ENCODE results near the gene TIAM2.

Gene TIAM2

GRCh38 chr6:155129744-155130143, 134.6 kb downstream of the TIAM2 start:
- no peak for DNase-seq (ENCODE audit: low spot score)

DNA sequence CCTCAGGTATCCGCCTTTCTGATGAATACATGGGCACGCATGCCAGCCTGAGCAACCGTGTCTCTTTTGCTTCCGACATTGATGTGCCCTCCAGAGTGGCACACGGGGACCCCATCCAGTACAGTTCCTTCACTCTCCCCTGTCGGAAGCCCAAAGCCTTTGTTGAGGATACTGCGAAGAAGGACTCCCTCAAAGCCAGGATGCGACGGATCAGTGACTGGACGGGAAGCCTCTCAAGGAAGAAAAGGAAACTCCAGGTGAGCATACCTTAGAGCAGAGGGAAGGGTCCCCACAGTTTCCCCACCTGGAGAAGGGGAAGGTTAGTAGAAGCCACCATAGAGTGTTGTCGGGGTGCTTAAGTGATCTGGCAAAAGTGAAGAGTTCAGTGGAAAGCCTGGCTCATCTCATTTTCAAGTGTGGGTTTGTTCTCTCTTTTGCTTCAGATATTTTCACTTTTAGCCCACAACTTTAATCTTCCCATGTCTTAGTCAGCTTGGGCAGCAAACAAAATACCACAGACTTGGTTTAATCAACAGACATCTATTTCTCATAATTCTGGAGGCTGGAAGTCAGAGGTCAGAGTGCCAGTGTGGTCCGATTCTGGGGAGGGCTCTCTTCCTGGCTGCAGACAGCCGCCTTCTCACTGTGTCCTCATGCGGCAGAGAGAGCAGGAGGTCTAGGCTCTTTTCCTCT, 135.2 kb downstream of the TIAM2 start:
- no peak for DNase-seq (ENCODE audit: low spot score)

DNA sequence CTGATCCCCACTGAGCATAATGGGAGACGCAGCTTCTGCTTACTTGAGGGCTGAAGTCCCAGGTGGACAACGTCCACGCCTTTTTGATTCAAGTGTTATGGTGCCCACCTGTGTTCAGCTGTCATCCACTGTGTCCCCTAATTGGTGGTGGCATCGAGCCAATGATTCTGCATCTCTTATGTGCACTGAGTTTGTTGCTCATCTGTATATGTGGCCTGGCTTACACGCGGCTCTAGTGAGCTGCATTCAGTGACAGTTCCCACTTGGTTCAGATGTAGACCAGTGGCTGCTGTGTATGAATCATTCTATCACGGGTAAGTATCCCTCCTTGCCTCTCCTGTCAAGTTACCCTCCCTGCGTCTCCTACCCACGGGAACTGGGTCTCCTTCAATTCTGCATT, 137.5 kb downstream of the TIAM2 start:
- DNase-seq (ENCODE audit: low spot score), result no peak

GRCh38 chr6:155141002-155141401, 145.9 kb downstream of the TIAM2 start:
- no peak for DNase-seq (ENCODE audit: low spot score)

DNA sequence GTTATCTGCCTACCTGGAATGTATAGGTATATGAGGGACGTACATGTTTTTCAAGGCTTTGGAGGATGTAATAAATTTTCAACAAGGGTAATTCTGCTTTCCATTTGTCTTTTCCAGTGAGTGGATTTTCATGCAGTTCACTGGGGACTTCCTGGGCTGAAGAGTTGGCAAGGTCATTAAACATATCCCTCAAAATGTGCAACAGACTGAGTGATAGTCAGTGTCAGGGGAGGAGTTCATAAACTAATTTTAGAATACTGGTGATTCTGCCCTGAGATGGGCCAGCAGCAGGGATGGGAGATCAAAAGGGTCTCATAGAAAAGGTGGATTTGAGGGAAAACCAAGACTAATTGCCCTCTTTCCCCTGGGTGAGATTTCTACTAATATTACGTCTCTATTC, 146.4 kb downstream of the TIAM2 start:
- DNase-seq (ENCODE audit: low spot score), result no peak

GRCh38 chr6:155142168-155143028, 147.3 kb downstream of the TIAM2 start:
- DNase-seq (ENCODE audit: low spot score), result no peak

DNA sequence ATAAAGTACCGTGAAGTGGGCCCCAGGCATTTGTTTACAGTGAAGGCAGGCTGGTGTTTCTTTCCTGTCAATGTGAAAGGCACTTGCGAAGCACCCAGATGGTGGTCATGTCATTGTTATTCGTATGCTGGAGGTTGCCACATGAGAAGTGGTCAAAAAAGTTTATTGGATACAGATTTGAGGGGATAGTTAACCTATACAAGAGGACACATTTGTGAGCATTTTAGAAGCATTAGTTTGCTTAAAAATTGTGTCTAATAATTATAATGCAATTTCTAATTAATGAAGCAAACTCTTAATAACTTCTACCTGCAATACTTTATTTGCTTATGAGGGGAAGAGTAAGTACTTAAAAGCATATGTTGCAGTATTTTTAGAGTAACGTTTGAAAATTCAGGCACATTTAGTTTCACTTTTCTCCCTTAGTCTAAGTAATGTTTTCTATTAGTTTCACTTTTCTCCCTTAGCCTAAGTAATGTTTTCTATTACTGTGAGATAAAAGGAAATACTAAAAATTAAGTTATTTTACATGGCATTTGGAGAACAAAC, 148.0 kb downstream of the TIAM2 start:
- no peak for DNase-seq (ENCODE audit: low spot score)

- DNase-seq (ENCODE audit: low spot score), result no peak
These were observed 148.5 kb downstream of the TIAM2 start for GRCh38 chr6:155143578-155144106.

DNA sequence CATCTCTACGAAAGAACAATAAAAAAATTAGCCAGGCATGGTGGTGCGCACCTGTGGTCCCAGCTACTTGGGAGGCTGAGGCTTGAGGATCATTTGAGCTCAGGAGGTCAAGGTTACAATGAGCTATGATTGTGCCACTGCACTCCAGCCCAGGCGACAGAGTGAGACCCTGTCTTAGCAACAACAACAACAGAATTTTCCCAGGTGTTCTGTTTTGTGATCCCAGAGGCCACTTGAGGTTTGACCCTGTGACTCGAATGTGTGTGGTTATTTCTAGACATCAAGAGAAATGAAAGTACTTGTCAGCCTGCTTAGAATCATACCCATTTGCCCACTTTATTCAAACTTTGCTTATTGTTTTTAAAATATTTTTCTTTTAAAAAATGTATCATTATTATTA, 151.1 kb downstream of the TIAM2 start:
- no peak for DNase-seq (ENCODE audit: low spot score)

DNA sequence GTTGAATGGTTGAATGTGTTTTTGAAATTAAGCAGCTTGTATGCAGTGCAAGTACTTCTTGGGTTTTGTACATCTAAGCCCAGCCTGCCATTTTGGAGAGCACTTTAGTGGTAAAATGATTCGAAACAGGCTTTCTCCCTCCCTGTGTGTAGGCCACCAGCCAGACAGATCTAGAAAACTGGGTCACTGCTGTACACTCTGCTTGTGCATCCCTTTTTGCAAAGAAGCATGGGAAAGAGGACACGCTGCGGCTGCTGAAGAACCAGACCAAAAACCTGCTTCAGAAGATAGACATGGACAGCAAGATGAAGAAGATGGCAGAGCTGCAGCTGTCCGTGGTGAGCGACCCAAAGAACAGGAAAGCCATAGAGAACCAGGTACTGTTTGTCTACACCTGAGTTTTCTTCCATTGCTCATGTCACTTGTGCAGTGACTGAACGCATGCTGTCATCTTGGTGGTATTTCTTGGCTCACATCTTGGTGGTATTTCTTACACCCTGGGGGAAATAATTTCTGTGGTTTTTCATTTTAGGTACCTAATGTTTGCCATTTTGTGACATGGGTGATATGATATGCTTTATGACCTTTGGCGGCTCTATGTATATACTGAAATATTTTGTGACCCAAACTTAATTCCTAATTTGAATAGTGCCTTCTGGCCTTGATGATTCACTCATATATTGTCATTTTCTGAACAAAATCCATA, 153.0 kb downstream of the TIAM2 start:
- DNase-seq (ENCODE audit: low spot score), result no peak

- no peak for DNase-seq (ENCODE audit: low spot score)
These were observed 156.0 kb downstream of the TIAM2 start for GRCh38 chr6:155150967-155151671.

GRCh38 chr6:155152211-155153076, 157.3 kb downstream of the TIAM2 start:
- no peak for DNase-seq (ENCODE audit: low spot score)

DNA sequence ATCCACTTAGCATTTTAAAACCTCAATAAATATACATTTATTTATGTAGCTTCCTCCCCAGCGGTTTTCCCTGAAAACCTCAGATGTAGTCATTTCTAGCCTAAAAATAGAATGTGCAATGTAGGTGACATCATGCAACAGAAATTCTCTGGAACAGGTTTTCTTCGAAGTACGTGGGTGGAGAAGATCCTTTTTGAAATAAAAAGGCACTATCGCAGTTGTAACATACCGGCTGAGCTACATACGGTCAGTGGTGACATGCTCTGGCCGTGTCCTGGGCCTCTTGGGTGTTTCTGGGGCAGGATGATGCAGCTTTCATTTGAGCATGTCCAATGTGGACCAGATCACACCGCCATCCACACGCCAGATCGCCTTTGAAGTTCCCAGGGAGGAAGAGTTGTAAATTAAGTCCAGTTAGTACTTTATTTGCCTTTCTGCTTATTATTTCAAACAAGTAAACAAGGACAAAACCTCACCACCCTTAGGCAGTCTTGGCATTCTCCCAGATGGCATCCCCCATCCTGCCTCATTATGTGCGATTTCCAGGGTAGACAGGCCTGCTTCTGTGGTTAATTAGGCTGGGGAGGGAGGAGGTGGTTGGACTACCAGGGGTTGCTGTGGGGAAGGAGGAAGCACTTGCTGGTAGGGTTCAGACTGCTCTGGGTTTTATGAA, 159.2 kb downstream of the TIAM2 start:
- peak; percentile 79 for DNase-seq (ENCODE audit: low spot score)

DNA sequence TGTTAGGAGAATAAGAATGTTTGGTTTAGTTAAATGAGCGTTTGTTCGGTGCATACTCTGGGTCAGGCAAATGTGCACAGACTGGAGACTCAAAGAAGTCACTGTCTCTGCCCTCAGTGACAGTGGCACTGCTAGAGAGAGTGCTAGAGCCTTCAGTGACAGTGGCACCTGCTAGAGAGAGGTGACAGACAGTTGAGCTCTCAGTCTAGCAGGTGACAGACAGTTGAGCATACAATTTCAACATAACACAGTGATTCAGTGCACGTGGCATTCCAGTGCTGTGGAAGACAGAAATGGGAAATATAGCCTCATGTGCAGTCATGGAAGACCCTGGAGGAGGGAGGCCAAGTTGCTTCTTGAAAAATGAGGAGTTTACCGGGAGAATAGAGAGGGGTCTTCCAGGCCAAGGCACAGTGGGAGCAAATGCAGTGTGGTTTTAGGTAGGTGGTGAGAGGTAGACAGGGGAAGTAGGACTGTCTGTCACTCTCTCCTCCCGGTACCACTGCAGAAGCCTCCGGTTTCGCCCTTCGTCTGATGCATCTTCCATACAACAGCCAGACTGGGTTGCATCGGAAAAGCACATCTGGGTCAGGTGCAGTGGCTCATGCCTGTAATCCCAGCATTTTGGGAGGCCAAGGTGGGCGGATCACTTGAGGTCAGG, 160.8 kb downstream of the TIAM2 start:
- no peak for DNase-seq (ENCODE audit: low spot score)

- no peak for DNase-seq (ENCODE audit: low spot score)
These were observed 162.0 kb downstream of the TIAM2 start for GRCh38 chr6:155157101-155157500.

DNA sequence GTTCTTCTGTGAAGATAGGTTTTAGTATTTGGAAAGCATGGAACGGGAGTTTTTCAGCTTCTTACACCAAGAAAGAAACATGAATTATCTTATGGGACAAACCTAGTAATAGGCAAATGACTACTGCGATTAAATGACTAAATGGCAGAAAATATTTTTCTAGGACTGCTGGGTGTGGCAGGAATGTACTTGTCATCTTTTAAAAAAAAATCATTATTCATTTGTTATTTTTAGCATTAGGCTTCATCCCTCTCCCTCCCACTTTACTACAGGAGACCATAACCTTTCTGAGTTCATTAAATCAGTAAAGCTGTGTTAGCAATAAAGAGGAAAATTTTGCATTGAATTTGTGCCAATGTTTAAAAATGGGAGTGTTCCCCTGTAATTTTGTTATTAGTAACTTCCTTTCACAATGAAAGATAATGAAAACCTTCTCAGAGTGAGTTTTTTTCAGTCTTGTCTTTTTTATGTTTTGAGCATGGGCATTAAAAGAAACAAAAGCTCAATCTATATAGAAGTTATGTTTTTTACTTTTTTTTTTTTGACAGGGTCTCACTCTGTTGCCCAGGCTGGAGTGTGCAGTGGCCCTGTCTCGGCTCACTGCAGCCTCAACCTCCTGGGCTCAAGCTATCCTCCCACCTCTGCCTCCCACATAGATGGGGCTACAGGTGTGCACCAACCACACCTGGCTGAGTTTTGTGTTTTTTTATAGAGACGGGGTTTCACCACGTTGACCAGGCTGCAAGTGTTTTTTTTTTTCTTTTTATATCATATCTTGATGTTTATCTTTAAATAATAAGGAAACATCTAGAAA, 163.1 kb downstream of the TIAM2 start:
- peak; percentile 65 for DNase-seq (ENCODE audit: low spot score)

DNA sequence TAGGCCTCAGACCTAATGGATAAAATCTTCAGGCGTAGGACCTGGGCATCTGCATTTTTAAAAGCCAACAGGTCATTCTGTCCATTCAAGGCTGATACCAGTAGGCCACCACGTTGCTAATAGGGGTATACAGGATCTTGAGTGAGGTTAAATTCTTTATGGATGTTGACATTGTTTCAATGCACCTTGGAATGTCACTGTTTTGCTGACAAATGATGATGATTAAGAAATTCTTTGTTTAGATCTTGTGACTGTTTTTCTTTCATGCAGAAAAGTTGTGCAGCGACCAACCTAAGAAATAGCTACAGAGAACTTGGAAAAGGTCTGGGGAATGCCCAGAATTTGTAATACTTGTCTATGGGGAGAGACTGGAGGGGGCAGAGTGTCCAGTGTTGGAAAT, 167.6 kb downstream of the TIAM2 start:
- DNase-seq (ENCODE audit: low spot score), result no peak

GRCh38 chr6:155163601-155164000, 168.5 kb downstream of the TIAM2 start:
- DNase-seq (ENCODE audit: low spot score), result no peak
